ENCODE data around the gene ANKRD44. TPM values are rescaled to one million over a fixed set of nuclear protein-coding genes. Genes with fewer than 3 reads are reported as not detected.
A peak's percentile ranks its signal among the peaks of the same experiment; 100 is the strongest.

The ANKRD44 gene
- total RNA-seq, 1 experiment from 2014 or later = 0.68 TPM

DNA sequence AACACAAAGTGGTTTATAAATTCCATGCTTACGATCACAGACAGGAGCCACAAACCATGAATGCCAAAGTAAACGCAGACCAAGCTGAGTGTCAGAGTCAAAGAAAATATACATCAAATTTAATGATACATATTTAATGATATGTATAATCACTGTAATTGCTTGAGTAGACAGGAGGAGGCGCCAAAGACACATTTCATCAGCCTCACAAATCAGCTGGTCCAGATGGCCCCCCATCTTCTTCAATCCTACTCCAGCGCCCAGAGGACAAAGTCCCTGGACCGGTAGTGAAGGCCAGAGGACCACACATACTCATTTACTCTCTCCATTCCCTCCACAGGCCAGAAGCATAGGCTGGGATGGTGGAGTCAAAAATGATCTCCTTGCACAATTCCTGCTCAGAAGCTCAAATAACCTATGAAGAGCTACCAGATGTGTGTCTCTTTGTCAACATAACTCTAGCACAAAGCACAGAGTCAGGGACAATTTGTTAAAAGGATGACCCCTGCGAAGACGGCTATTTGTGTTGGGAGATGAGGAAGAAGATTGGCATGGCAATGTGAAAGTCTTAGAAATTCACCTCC, 234.7 kb downstream of the ANKRD44 start:
- ATAC-seq = peak; percentile 65; the same call in 1 of the 2 replicates
- H3K9me3 Mint-ChIP-seq = peaks cover 7% of the 10 kb centered on the region
- no peak overlapping the region for H3K4me3 Mint-ChIP-seq
- no peak overlapping the region for H3K27ac Mint-ChIP-seq
- no peak for TF ChIP-seq SP1 (CRISPR knock-in tag; conservative IDR thresholded peaks at IDR 0.05)
- TF ChIP-seq CTCF (IDR thresholded peaks at IDR 0.05) = peak; percentile 56
- H3K36me3 Mint-ChIP-seq = no peaks in the 10 kb centered on the region
- CTCF ChIA-PET = interaction anchor here (0.6 to 1.7 kb wide), 13 partner anchors 11 to 313 kb away, joined by 3 to 14 read pairs (median 3); no protein-coding TSS in a partner anchor
- POLR2A ChIA-PET = no interaction called here
- no peaks in the 10 kb centered on the region; the same call in 1 of the 2 replicates for H3K27me3 Mint-ChIP-seq (ENCODE audit: low read depth)
- H3K4me1 Mint-ChIP-seq = peaks cover 6% of the 10 kb centered on the region
- peak; percentile 26 for DNase-seq (ENCODE audit: low spot score)

- ChIA-PET POLR2A (no interaction called here), CTCF (interaction anchor here (1.0 to 1.7 kb wide), 7 partner anchors 11 to 314 kb away, joined by 3 to 14 read pairs (median 4); no protein-coding TSS in a partner anchor)
- TF ChIP-seq FOXK1 (CRISPR knock-in tag; IDR thresholded peaks at IDR 0.05) (no peak), GABPB1 (CRISPR knock-in tag; IDR thresholded peaks at IDR 0.05) (no peak), PRRX2 (CRISPR knock-in tag; IDR thresholded peaks at IDR 0.05) (no peak), HMGA2 (CRISPR knock-in tag; IDR thresholded peaks at IDR 0.05) (no peak), CREM (CRISPR knock-in tag; IDR thresholded peaks at IDR 0.05) (no peak), NR3C1 (CRISPR knock-in tag; conservative IDR thresholded peaks at IDR 0.05; ENCODE audit: low read depth) (no peak), NR2C2 (CRISPR knock-in tag; IDR thresholded peaks at IDR 0.05) (no peak), KAT7 (CRISPR knock-in tag; IDR thresholded peaks at IDR 0.05; ENCODE audit: borderline replicate concordance) (no peak), NFYB (CRISPR knock-in tag; conservative IDR thresholded peaks at IDR 0.05; ENCODE audit: low read depth) (no peak)
- TF ChIP-seq, protein P1, sequence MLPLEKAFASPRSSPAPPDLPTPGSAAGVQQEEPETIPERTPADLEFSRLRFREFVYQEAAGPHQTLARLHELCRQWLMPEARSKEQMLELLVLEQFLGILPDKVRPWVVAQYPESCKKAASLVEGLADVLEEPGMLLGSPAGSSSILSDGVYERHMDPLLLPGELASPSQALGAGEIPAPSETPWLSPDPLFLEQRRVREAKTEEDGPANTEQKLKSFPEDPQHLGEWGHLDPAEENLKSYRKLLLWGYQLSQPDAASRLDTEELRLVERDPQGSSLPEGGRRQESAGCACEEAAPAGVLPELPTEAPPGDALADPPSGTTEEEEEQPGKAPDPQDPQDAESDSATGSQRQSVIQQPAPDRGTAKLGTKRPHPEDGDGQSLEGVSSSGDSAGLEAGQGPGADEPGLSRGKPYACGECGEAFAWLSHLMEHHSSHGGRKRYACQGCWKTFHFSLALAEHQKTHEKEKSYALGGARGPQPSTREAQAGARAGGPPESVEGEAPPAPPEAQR (CRISPR knock-in tag; IDR thresholded peaks at IDR 0.05) = no peak
- TF ChIP-seq, protein P2, sequence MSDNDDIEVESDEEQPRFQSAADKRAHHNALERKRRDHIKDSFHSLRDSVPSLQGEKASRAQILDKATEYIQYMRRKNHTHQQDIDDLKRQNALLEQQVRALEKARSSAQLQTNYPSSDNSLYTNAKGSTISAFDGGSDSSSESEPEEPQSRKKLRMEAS (CRISPR knock-in tag; IDR thresholded peaks at IDR 0.05) = no peak
- no peak overlapping the region for H3K27ac Mint-ChIP-seq
- no peaks in the 10 kb centered on the region for H3K27me3 Mint-ChIP-seq (ENCODE audit: low read depth)
- no peaks in the 10 kb centered on the region for H3K36me3 Mint-ChIP-seq
- no peak for ATAC-seq
- no peak for DNase-seq (ENCODE audit: low spot score)
- H3K9me3 Mint-ChIP-seq = peaks cover 7% of the 10 kb centered on the region
- H3K4me1 Mint-ChIP-seq = peaks cover 1% of the 10 kb centered on the region
- no peak overlapping the region for H3K4me3 Mint-ChIP-seq
These were observed 235.3 kb downstream of the ANKRD44 start for GRCh38 chr2:197075281-197075680.

DNA sequence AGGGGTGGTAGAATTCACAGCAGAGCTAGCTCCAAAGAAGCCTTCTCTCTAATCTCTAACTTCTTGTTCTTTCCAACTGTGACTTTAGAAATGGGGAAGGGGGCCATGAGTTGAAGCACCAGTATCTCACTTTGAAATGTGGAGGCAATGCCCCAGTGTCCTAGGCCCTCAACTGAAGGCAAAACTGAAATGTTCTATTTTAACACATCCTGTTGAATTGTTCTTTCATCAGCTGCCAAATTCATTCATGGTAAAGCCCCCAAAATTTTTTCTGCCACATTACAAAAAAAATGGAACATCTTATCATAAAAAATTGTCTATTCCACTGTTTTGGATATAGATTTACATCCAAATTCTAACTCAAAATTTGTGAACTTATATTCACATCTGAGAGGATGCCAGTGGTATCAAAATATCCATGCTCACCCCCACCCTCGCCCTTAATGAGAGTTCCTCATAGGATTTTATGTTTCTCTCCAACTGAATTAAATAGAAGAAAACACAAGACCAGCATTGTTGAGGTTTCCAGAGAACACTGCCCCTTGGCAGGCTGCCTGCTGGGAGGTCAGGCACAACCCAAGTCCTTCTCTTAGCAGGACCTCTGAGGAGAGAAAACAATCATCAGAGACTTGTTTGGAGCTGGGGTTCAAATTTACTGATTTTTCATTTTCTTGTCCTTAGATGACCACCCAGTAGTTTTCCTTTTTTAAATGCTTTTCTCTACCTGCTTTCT, 236.7 kb downstream of the ANKRD44 start:
- no peak overlapping the region for H3K27ac Mint-ChIP-seq
- no peaks in the 10 kb centered on the region for H3K36me3 Mint-ChIP-seq
- DNase-seq (ENCODE audit: low spot score) (no peak), ATAC-seq (no peak)
- no peaks in the 10 kb centered on the region for H3K4me1 Mint-ChIP-seq
- ChIA-PET POLR2A (interaction anchor here (0.5 kb wide), 1 partner anchor 39 kb away, joined by 6 read pairs; no protein-coding TSS in a partner anchor), CTCF (no interaction called here)
- H3K27me3 Mint-ChIP-seq (ENCODE audit: low read depth) = no peaks in the 10 kb centered on the region
- H3K9me3 Mint-ChIP-seq = peaks cover 7% of the 10 kb centered on the region
- no peak overlapping the region for H3K4me3 Mint-ChIP-seq
- TF ChIP-seq ZNF671 (CRISPR knock-in tag; IDR thresholded peaks at IDR 0.05) (no peak), PRRX2 (CRISPR knock-in tag; IDR thresholded peaks at IDR 0.05) (no peak), FOXP4 (CRISPR knock-in tag; IDR thresholded peaks at IDR 0.05) (no peak), ELF4 (CRISPR knock-in tag; IDR thresholded peaks at IDR 0.05; ENCODE audit: low read depth) (no peak), FOXP1 (CRISPR knock-in tag; IDR thresholded peaks at IDR 0.05; ENCODE audit: borderline replicate concordance) (no peak), OVOL2 (CRISPR knock-in tag; IDR thresholded peaks at IDR 0.05; ENCODE audit: borderline replicate concordance) (no peak), CREB1 (CRISPR knock-in tag; IDR thresholded peaks at IDR 0.05) (no peak), SOX15 (CRISPR knock-in tag; IDR thresholded peaks at IDR 0.05) (no peak), RORB (CRISPR knock-in tag; IDR thresholded peaks at IDR 0.05) (no peak), ETV6 (CRISPR knock-in tag; IDR thresholded peaks at IDR 0.05) (no peak), ZNF396 (CRISPR knock-in tag; IDR thresholded peaks at IDR 0.05; ENCODE audit: borderline replicate concordance) (no peak)
- TF ChIP-seq, protein P3, sequence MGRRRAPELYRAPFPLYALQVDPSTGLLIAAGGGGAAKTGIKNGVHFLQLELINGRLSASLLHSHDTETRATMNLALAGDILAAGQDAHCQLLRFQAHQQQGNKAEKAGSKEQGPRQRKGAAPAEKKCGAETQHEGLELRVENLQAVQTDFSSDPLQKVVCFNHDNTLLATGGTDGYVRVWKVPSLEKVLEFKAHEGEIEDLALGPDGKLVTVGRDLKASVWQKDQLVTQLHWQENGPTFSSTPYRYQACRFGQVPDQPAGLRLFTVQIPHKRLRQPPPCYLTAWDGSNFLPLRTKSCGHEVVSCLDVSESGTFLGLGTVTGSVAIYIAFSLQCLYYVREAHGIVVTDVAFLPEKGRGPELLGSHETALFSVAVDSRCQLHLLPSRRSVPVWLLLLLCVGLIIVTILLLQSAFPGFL (CRISPR knock-in tag; IDR thresholded peaks at IDR 0.05; ENCODE audit: borderline replicate concordance) = no peak
- TF ChIP-seq, protein P4, sequence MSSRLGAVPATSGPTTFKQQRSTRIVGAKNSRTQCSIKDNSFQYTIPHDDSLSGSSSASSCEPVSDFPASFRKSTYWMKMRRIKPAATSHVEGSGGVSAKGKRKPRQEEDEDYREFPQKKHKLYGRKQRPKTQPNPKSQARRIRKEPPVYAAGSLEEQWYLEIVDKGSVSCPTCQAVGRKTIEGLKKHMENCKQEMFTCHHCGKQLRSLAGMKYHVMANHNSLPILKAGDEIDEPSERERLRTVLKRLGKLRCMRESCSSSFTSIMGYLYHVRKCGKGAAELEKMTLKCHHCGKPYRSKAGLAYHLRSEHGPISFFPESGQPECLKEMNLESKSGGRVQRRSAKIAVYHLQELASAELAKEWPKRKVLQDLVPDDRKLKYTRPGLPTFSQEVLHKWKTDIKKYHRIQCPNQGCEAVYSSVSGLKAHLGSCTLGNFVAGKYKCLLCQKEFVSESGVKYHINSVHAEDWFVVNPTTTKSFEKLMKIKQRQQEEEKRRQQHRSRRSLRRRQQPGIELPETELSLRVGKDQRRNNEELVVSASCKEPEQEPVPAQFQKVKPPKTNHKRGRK (CRISPR knock-in tag; IDR thresholded peaks at IDR 0.05; ENCODE audit: borderline replicate concordance) = no peak
